CD8-positive, alpha-beta memory T cell (primary cell): ENCODE results near the gene SPSB4. TPM values are rescaled to one million over a fixed set of nuclear protein-coding genes. Genes with fewer than 3 reads are reported as not detected.

Source experiments
- CTCF ChIA-PET: fragments of 350-600 bp; sonication (Branson Sonifier 250); formaldehyde crosslinking; loops from one replicate; lab custom pipeline; 2021; ENCODE audit warnings: antibody characterized with exemption; lab: Charles Lee
- POLR2A ChIA-PET: fragments of 350-600 bp; sonication (Branson Sonifier 250); formaldehyde crosslinking; loops from one replicate; lab custom pipeline; 2021; ENCODE audit warnings: antibody characterized with exemption; lab: Charles Lee
- DNase-seq, 5 donors: peaks; one replicate each; pipeline versions ENCODE4 v3.0.0 to v3.0.0-alpha.2; 2020 to 2022; ENCODE audit warnings: mixed read lengths in 1 of 5
- H3K27ac ChIP-seq: one replicate; pipeline ENCODE4 v1.7.0; 2013; ENCODE audit warnings: low read depth, mild to moderate bottlenecking, low read length, moderate library complexity
- H3K27me3 ChIP-seq: 2 replicates; pipeline ENCODE4 v1.7.0; 2013; ENCODE audit warnings: low read length, mild to moderate bottlenecking; ENCODE audit not compliant: insufficient read depth, poor library complexity, severe bottlenecking
- H3K36me3 ChIP-seq: 2 replicates; pipeline ENCODE4 v1.7.0; 2013; ENCODE audit warnings: mild to moderate bottlenecking, low read length, moderate library complexity; ENCODE audit not compliant: insufficient read depth
- H3K4me1 ChIP-seq: 2 replicates; pipeline ENCODE4 v1.7.0; 2013; ENCODE audit warnings: mild to moderate bottlenecking, low read length, moderate library complexity; ENCODE audit not compliant: insufficient read depth
- H3K4me3 ChIP-seq: 2 replicates; pipeline ENCODE4 v1.7.0; 2013; ENCODE audit warnings: mild to moderate bottlenecking, low read length
- H3K9me3 ChIP-seq: 2 replicates; pipeline ENCODE4 v1.7.0; 2013; ENCODE audit warnings: mild to moderate bottlenecking, low read length
- H3K27ac Mint-ChIP-seq, 8 donors: one replicate each; pipeline ENCODE4 v1.8.0; 2020 to 2021; ENCODE audit warnings: mixed read lengths in 8 of 8, mild to moderate bottlenecking in 6 of 8, inconsistent platforms in 3 of 8, moderate library complexity in 3 of 8
- H3K27me3 Mint-ChIP-seq, 2 donors: one replicate each; pipeline ENCODE4 v1.8.0; 2020 to 2021; ENCODE audit warnings: mixed read lengths in 2 of 2, mild to moderate bottlenecking in 1 of 2, moderate library complexity in 1 of 2
- H3K36me3 Mint-ChIP-seq, 3 donors: one replicate each; pipeline ENCODE4 v1.8.0; 2020 to 2021; ENCODE audit warnings: mixed read lengths in 3 of 3, inconsistent platforms in 1 of 3, mild to moderate bottlenecking in 1 of 3
- H3K4me1 Mint-ChIP-seq, 3 donors: one replicate each; pipeline ENCODE4 v1.8.0; 2020 to 2021; ENCODE audit warnings: mixed read lengths in 3 of 3, inconsistent platforms in 1 of 3, mild to moderate bottlenecking in 1 of 3
- H3K4me3 Mint-ChIP-seq, 7 donors: one replicate each; pipeline ENCODE4 v1.8.0; 2020 to 2021; ENCODE audit warnings: mixed read lengths in 7 of 7, mild to moderate bottlenecking in 6 of 7, moderate library complexity in 4 of 7, inconsistent platforms in 2 of 7
- H3K9me3 Mint-ChIP-seq, 5 donors: one replicate each; pipeline ENCODE4 v1.8.0; 2020 to 2022; ENCODE audit warnings: mixed read lengths in 5 of 5, mild to moderate bottlenecking in 3 of 5, moderate library complexity in 2 of 5, inconsistent platforms in 1 of 5
- polyA plus RNA-seq: library from polyadenylated mRNA; unstranded; fragments of 300-500 nt; fragmentation: Illumina TruSeq; gene quantifications from one replicate; pipeline ENCODE4 v1.2.3, GENCODE V29; 2021
- total RNA-seq, 2 experiments: library from RNA; stranded (reverse); gene quantifications; one replicate each; pipeline ENCODE4 v1.2.3, GENCODE V29; 2021

SPSB4 gene
- total and polyA plus RNA-seq, 3 experiments from 2014 or later = not detected

DNA sequence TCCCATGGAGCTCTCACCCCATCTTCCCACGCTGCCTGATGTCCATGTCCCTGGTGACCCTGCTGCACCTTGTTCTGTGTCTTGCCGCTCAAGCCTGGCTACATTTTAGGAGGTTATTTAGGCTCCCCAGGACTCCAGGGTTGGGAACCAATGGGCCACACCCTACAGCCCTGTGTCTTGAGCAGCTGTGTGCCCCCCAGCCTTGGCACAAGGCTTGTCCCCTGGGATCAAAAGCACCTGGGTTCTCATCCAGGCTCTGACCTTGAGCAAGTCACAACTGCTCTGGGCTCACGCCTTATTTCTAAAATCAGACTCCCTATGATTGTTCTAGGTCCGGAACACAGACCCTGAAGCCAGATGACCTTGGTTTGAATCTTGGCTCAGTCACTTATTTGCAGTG is 14.1 kb downstream of the SPSB4 start:
- peaks cover 0 to 3% (median 0%) of the 10 kb centered on the region in 3 donors for H3K36me3 Mint-ChIP-seq
- peaks cover 0 to under 1% (median 0%) of the 10 kb centered on the region in 5 donors for H3K9me3 Mint-ChIP-seq
- POLR2A ChIA-PET = no interaction called here
- H3K4me1 ChIP-seq = no peaks in the 10 kb centered on the region
- no peak overlapping the region for H3K27ac Mint-ChIP-seq
- CTCF ChIA-PET = no interaction called here
- H3K27ac ChIP-seq = no peak overlapping the region
- no peaks in the 10 kb centered on the region for H3K36me3 ChIP-seq
- H3K4me3 ChIP-seq = no peak overlapping the region
- peaks cover 0 to 17% of the 10 kb centered on the region in 2 donors for H3K27me3 Mint-ChIP-seq
- no peaks in the 10 kb centered on the region for H3K9me3 ChIP-seq
- no peaks in the 10 kb centered on the region for H3K27me3 ChIP-seq
- no peak for DNase-seq
- no peak overlapping the region for H3K4me3 Mint-ChIP-seq
- H3K4me1 Mint-ChIP-seq = peaks cover 6 to 10% (median 7%) of the 10 kb centered on the region in 3 donors

DNA sequence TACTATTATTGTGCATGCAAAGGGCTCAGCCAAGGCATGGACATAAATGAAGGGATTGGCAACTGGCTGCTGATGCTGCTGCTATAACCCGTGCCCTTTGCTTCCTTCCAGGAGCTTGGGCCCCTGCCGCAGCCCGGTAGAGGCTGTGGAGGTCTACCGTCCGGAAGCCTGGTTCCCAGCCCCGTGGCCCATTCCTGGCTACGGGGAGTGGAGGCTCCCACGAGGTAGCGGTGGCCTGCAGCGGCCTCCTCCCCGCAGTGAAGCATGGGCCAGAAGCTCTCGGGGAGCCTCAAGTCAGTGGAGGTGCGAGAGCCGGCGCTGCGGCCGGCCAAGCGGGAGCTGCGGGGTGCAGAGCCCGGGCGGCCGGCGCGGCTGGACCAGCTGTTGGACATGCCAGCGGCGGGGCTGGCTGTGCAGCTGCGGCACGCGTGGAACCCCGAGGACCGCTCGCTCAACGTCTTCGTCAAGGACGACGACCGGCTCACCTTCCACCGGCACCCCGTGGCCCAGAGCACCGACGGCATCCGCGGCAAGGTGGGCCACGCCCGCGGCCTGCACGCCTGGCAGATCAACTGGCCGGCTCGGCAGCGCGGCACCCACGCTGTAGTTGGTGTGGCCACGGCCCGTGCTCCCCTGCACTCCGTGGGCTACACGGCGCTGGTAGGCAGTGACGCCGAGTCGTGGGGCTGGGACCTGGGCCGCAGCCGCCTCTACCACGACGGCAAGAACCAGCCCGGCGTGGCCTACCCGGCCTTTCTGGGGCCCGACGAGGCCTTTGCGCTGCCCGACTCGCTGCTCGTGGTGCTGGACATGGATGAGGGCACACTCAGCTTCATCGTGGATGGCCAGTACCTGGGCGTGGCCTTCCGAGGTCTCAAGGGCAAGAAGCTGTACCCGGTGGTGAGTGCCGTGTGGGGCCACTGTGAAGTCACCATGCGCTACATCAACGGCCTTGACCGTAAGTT is 15.0 kb downstream of the SPSB4 start:
- no peak overlapping the region for H3K27ac Mint-ChIP-seq
- no peaks in the 10 kb centered on the region for H3K4me1 ChIP-seq
- no peaks in the 10 kb centered on the region for H3K36me3 ChIP-seq
- no peak overlapping the region for H3K27ac ChIP-seq
- no peaks in the 10 kb centered on the region for H3K9me3 Mint-ChIP-seq
- peaks cover 0 to 3% (median 0%) of the 10 kb centered on the region in 3 donors for H3K36me3 Mint-ChIP-seq
- peaks cover 6 to 10% (median 7%) of the 10 kb centered on the region in 3 donors for H3K4me1 Mint-ChIP-seq
- ChIA-PET POLR2A (no interaction called here), CTCF (no interaction called here)
- no peak for DNase-seq
- no peak overlapping the region for H3K4me3 ChIP-seq
- H3K27me3 Mint-ChIP-seq = peaks cover 0 to 17% of the 10 kb centered on the region in 2 donors
- H3K4me3 Mint-ChIP-seq = no peak overlapping the region
- no peaks in the 10 kb centered on the region for H3K27me3 ChIP-seq
- H3K9me3 ChIP-seq = no peaks in the 10 kb centered on the region

DNA sequence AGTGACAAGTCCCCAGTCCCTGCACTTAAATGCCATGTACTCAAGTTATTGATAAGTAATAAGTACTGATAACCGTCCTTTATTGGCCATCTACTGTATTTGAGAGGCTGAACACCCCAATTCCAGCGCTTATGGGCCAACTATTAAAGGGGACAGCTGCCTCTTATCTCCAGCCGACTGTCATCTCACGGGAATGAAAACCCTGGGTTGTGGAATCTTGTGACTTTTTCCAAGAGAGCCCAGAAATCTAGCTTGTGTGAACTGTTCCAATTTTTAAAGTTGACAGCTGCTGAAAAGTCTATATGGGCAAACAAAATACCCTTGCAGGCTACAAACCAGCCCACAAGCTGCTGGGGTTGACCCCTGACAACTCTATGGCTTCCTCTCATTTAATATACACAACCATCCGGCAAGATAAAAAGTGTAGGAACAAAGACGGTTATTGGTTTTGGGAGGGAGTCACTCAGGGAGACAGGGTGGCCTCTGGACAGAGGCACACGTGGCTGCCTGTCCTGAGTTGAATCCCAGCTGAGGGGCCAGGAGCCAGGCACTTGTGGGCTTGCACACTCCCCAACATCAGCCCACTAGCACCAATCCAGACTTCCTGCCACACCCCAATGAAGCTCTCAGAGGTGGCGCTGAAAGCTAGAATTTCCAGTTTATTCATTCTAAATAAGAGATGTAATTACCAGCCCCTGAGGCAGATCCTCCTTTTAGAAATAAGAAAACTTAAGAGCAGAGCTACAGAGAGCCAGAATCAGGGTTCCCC is 16.2 kb downstream of the SPSB4 start:
- Mint-ChIP-seq H3K4me3 (no peak overlapping the region), H3K36me3 (peaks cover 0 to 3% (median 0%) of the 10 kb centered on the region in 3 donors), H3K4me1 (peaks cover 6 to 10% (median 7%) of the 10 kb centered on the region in 3 donors), H3K27ac (no peak overlapping the region), H3K9me3 (no peaks in the 10 kb centered on the region), H3K27me3 (peaks cover 0 to 13% of the 10 kb centered on the region in 2 donors)
- ChIA-PET CTCF (no interaction called here), POLR2A (no interaction called here)
- Histone ChIP-seq H3K4me1 (no peaks in the 10 kb centered on the region), H3K9me3 (no peaks in the 10 kb centered on the region), H3K4me3 (no peak overlapping the region), H3K36me3 (no peaks in the 10 kb centered on the region), H3K27ac (no peak overlapping the region), H3K27me3 (no peaks in the 10 kb centered on the region)
- DNase-seq = no peak

DNA sequence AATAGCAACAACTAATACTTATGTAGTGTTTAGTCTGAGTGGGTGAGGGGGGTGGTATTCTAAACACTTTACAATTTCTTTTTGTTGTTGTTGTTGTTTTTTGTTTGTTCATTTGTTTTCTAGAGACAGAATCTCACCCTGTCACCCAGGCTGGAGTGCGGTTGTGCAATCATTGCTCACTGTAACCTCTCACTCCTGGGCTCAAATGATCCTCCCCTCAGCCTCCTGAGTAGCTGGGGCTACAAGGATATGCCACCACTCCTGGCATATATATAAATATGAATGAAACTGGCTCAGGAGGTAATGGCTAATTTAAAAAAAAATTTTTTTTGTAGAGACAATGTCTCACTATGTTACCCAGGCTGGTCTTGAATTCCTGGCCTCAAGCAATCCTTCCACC is 19.1 kb downstream of the SPSB4 start:
- H3K4me3 Mint-ChIP-seq = no peak overlapping the region
- Histone ChIP-seq H3K9me3 (no peaks in the 10 kb centered on the region), H3K27ac (no peak overlapping the region), H3K36me3 (no peaks in the 10 kb centered on the region), H3K4me3 (no peak overlapping the region), H3K27me3 (no peaks in the 10 kb centered on the region), H3K4me1 (no peaks in the 10 kb centered on the region)
- no peak overlapping the region for H3K27ac Mint-ChIP-seq
- POLR2A ChIA-PET = no interaction called here
- H3K4me1 Mint-ChIP-seq = no peaks in the 10 kb centered on the region
- no peak for DNase-seq
- CTCF ChIA-PET = no interaction called here
- no peaks in the 10 kb centered on the region for H3K9me3 Mint-ChIP-seq
- no peaks in the 10 kb centered on the region for H3K27me3 Mint-ChIP-seq
- H3K36me3 Mint-ChIP-seq = no peaks in the 10 kb centered on the region

DNA sequence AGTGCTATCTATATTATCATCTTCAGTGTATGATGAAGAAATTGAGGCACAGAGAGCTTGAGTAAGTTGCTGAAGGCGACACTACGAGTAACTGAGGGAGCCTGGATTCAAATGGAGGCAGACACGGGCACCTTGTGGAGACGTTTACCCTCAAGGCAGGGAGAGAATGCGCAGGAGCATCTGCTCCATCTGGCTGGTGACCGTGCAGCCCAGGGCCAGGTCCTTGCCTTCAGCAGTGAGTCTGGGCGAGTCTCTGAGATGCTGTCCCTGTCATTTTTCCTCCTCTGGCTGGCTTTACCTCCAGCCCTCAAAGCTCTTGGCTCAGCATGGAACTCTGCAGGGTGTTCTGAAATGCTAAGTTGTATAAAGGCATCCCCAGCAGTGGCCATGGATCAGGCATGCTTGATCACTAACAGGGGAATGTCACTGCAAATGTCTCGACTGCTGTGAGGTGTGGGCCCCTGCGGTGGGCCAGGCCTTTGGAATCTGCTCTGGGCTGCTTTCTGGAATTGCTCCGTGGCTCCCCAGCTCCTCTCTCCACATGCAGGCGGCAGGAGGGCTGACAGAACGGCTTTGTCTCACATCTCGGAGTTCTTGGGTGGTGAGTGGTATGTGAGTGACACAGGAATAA is 19.7 kb downstream of the SPSB4 start:
- no peaks in the 10 kb centered on the region for H3K36me3 ChIP-seq
- Mint-ChIP-seq H3K36me3 (no peaks in the 10 kb centered on the region), H3K9me3 (no peaks in the 10 kb centered on the region), H3K27me3 (no peaks in the 10 kb centered on the region), H3K4me1 (no peaks in the 10 kb centered on the region), H3K4me3 (no peak overlapping the region), H3K27ac (no peak overlapping the region)
- DNase-seq = no peak
- H3K9me3 ChIP-seq = no peaks in the 10 kb centered on the region
- no peaks in the 10 kb centered on the region for H3K4me1 ChIP-seq
- H3K4me3 ChIP-seq = no peak overlapping the region
- ChIA-PET POLR2A (no interaction called here), CTCF (no interaction called here)
- H3K27ac ChIP-seq = no peak overlapping the region
- H3K27me3 ChIP-seq = no peaks in the 10 kb centered on the region

DNA sequence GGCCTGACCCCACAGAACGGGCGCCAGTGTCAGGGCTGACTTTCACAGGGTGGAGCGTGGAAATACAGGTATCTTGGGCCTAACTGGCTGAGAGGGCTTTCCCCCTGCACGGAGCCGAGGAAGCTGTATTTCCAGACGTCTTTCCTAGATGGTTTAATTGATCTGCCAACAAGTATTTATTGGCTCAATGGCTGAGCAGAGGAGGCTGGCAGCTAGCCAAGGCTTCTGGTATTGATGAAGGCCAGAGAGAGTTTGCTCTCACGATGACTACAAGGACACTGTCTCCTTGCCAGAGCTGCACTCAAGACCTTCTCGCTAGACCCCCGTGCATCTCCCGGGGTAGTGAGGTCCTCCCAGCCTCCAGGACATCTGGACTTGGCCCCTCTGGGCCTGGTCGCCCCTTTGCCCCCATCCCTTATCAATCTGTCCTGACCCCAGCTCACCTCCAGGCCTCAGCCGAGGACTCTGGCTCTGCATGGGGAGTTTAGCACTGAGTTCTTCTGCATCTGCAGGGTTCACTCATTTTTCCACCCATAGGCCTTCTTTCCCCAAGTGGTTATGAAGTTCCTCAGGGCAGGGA is 20.6 kb downstream of the SPSB4 start:
- peaks cover 0 to 1% (median 0%) of the 10 kb centered on the region in 3 donors for H3K4me1 Mint-ChIP-seq
- Histone ChIP-seq H3K4me1 (no peaks in the 10 kb centered on the region), H3K4me3 (no peak overlapping the region), H3K36me3 (no peaks in the 10 kb centered on the region), H3K27ac (no peak overlapping the region), H3K27me3 (no peaks in the 10 kb centered on the region), H3K9me3 (no peaks in the 10 kb centered on the region)
- H3K9me3 Mint-ChIP-seq = no peaks in the 10 kb centered on the region
- peaks cover 1 to 3% of the 10 kb centered on the region in 2 donors for H3K27me3 Mint-ChIP-seq
- ChIA-PET CTCF (no interaction called here), POLR2A (no interaction called here)
- H3K36me3 Mint-ChIP-seq = no peaks in the 10 kb centered on the region
- H3K27ac Mint-ChIP-seq = no peak overlapping the region
- DNase-seq = no peak
- no peak overlapping the region for H3K4me3 Mint-ChIP-seq

DNA sequence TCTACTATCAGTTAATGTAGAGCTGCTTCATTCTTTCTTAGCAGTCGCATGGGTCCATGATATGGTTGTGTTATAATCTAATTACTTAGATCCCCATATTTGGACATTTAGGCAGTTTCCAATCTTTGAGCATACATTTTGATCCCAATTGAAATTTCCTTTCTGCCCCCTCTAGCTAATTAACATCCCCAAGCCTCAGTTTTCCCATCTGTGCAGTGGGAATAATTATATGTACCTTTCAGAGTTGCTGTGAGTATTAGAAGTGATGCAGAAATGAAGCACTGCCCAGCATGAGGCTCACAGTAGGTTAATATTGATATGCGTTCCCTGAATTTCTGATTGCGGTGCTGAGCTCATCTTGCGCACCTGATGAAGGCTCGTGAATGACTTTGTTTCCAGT is 21.8 kb downstream of the SPSB4 start:
- Histone ChIP-seq H3K4me3 (no peak overlapping the region), H3K36me3 (no peaks in the 10 kb centered on the region), H3K4me1 (no peaks in the 10 kb centered on the region), H3K27me3 (no peaks in the 10 kb centered on the region), H3K27ac (no peak overlapping the region), H3K9me3 (no peaks in the 10 kb centered on the region)
- no peak overlapping the region for H3K4me3 Mint-ChIP-seq
- DNase-seq = no peak
- H3K9me3 Mint-ChIP-seq = no peaks in the 10 kb centered on the region
- H3K36me3 Mint-ChIP-seq = no peaks in the 10 kb centered on the region
- ChIA-PET CTCF (interaction anchor here (1.4 to 1.5 kb wide), 2 partner anchors 62 to 72 kb away, joined by 3 read pairs; no protein-coding TSS in a partner anchor), POLR2A (no interaction called here)
- peaks cover 0 to 3% (median 1%) of the 10 kb centered on the region in 3 donors for H3K4me1 Mint-ChIP-seq
- peaks cover 5 to 8% of the 10 kb centered on the region in 2 donors for H3K27me3 Mint-ChIP-seq
- H3K27ac Mint-ChIP-seq = no peak overlapping the region
